Pancreas (tissue), 10 donors: Measurements from ENCODE around the gene FGD3. TPM values are rescaled to one million over a fixed set of nuclear protein-coding genes. Genes with fewer than 3 reads are reported as not detected.

ENCODE experiments used
- ATAC-seq, 4 donors: fragments of 200-7000 bp; cut with Tn5 transposase; one replicate each; pipeline versions ENCODE4 v1.8.0 to v1.9.1; 2020; ENCODE audit warnings: mild to moderate bottlenecking in 4 of 4, moderate library complexity in 4 of 4
- DNase-seq, 6 donors: peaks; one replicate each; pipeline ENCODE4 v3.0.0-alpha.2; 2020
- FAIRE-seq: peaks from 2 replicates; lab custom pipeline; 2012; peaks lifted over from hg19 to GRCh38; lab: Jason Lieb, UNC
- H3K27ac ChIP-seq, 4 donors: fragments of 200-600 bp; sonication (generic); 1 replicate in 3 of 4; 2 replicates in 1 of 4; pipeline versions ENCODE4 v1.5.0 to v1.8.0; 2020
- H3K27me3 ChIP-seq, 4 donors: fragments of 200-600 bp; one replicate each; pipeline ENCODE4 v1.8.0; 2021
- H3K36me3 ChIP-seq, 3 donors: fragments of 200-600 bp; sonication (generic) in 1 of 3; one replicate each; pipeline versions ENCODE4 v1.5.0 to v1.8.0; 2020 to 2021
- H3K4me1 ChIP-seq, 3 donors: fragments of 200-600 bp; one replicate each; pipeline ENCODE4 v1.8.0; 2021
- H3K4me3 ChIP-seq, 4 donors: fragments of 200-600 bp; sonication (generic) in 2 of 4; one replicate each; pipeline versions ENCODE4 v1.5.0 to v1.8.0; 2020 to 2021
- H3K9me3 ChIP-seq, 4 donors: fragments of 200-600 bp; one replicate each; pipeline ENCODE4 v1.8.0; 2021
- WGBS, 2 donors: extraction: QIAGEN DNeasy Blood & Tissue Kit; methylation state at CpG; one replicate each; pipeline ENCODE4 v1.1.7; 2013; 5-methylcytosine and 5-hydroxymethylcytosine counted together
- intact Hi-C, 3 donors: fragments of 100-400 bp; cut with DNase I; formaldehyde crosslinking; loops; one replicate each; pipeline versions ENCODE4 v1.11.1 to v1.14.2; 2022
- polyA plus RNA-seq, 2 donors: library from polyadenylated mRNA; stranded (reverse); fragments of 200-250 nt; gene quantifications; one replicate each; pipeline ENCODE4 v1.2.3, GENCODE V29; 2013
- total RNA-seq, 6 donors: library from RNA; stranded (reverse); fragmentation: NEBNext Ultra II Directional in 4 of 6; extraction: Animal tissue kit (Norgen Biotek cat#: 25700) in 4 of 6; gene quantifications; one replicate each; pipeline versions ENCODE4 v1.2.1 to v1.2.4, GENCODE V29; 2021 to 2023
- TF ChIP-seq, protein P1 (sequence below), 4 donors: fragments of 200-600 bp; sonication (generic) in 3 of 4; IDR thresholded peaks; one replicate each; pipeline versions ENCODE4 v1.5.0 to v1.8.0; 2021; ENCODE audit warnings: antibody characterized with exemption in 4 of 4
- donor health status: healthy with polysubstance abuse.
- donor health status: DM: no; HTN: no; CAD: no; lungs with moderate emphysema.
- donor health status: DM: no; HTN: no; CAD: no.
- donor health status: control.
- donor health status: control.
- donor health status: Bipolar disorder and iron deficiency.
- donor health status: DM: yes; HTN: yes; CAD: no.
- donor health status: DM: no; HTN: no; CAD: no.
- donor health status: DM: no; HTN: no; CAD: no.
- donor health status: DM: yes; HTN: yes; CAD: no.

Gene FGD3
- total and polyA plus RNA-seq, 8 donors: 5.0 to 27.7 (median 7.8) TPM

DNA sequence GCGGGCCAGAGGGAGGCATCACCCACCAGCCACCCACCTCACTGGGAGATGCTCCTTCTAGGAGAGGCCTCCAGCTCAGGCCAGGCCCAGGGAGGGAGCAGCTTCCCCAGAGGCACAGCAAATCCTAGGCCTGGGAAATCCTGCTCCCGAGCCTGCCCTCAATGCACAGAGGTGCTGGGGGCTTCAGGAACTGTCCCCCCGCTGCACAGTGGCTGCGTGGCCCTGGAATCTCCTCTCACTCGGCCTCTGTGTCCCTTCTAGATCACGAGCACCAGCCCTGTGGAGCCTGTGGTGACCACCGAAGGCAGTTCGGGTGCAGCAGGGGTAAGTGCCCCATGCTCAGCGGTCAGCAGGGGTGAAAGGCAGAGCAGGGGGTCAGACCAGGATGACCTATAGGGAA is 74.7 kb downstream of the FGD3 start:
- DNase-seq (peak in 1 of 6 donors; percentile 44), FAIRE-seq (no peak), ATAC-seq (no peak)
- no peaks in the 10 kb centered on the region for H3K9me3 ChIP-seq
- no peaks in the 10 kb centered on the region for H3K36me3 ChIP-seq
- WGBS, 2 donors: 76 to 81% methylated on average over 9 of the region's 9 CpGs
- no peaks in the 10 kb centered on the region for H3K4me1 ChIP-seq
- H3K27me3 ChIP-seq: no peaks in the 10 kb centered on the region
- TF ChIP-seq, protein P1, sequence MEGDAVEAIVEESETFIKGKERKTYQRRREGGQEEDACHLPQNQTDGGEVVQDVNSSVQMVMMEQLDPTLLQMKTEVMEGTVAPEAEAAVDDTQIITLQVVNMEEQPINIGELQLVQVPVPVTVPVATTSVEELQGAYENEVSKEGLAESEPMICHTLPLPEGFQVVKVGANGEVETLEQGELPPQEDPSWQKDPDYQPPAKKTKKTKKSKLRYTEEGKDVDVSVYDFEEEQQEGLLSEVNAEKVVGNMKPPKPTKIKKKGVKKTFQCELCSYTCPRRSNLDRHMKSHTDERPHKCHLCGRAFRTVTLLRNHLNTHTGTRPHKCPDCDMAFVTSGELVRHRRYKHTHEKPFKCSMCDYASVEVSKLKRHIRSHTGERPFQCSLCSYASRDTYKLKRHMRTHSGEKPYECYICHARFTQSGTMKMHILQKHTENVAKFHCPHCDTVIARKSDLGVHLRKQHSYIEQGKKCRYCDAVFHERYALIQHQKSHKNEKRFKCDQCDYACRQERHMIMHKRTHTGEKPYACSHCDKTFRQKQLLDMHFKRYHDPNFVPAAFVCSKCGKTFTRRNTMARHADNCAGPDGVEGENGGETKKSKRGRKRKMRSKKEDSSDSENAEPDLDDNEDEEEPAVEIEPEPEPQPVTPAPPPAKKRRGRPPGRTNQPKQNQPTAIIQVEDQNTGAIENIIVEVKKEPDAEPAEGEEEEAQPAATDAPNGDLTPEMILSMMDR (IDR thresholded peaks at IDR 0.05): no peak
- H3K27ac ChIP-seq: no peak overlapping the region
- intact Hi-C loops: no loop called here
- no peak overlapping the region for H3K4me3 ChIP-seq

DNA sequence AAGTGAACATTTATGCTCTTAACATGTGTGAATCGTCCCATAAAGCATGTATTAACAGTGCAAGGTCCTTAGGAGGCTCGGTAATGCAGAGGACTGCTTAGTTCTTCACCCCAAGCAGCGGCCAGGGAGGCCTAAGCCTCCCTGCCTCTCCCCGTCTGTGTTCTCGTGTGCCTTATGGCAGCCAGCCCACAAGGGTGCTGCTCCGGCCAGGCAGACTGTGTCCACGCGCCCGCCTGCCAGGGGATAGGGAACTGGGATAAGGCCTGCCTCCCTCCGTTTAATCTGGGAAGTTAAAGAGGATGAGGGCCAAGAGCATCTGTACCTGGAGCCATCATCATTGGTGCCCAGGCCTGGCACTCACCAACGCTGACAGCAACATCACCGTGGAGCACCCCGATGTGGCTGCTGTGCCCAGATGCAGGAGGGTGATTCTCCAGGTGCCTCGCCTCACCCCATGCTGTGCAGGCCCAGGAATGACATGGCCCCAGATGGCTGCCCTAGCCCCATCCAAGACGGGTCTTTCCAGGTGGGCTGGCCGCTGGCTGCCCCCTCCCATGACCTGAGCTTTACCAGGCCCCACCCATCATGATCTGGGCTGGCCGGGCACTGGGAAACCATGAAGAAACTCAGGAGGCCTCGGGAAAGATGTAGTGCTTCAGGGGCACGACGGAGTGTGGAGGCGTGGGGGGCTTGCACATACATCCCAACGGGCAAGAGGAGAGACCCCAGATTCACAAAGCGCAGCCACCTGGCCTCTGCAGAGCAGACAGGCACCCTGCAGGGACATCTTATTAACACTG is 75.6 kb downstream of the FGD3 start:
- H3K4me1 ChIP-seq: no peaks in the 10 kb centered on the region
- TF ChIP-seq, protein P1 (IDR thresholded peaks at IDR 0.05): no peak
- H3K4me3 ChIP-seq: no peak overlapping the region
- ATAC-seq (no peak), FAIRE-seq (no peak), DNase-seq (peak in 1 of 6 donors; percentile 42)
- no peaks in the 10 kb centered on the region for H3K27me3 ChIP-seq
- intact Hi-C loops: no loop called here
- WGBS, 2 donors: 80 to 85% methylated on average over 23 of the region's 23 CpGs
- no peaks in the 10 kb centered on the region for H3K36me3 ChIP-seq
- H3K9me3 ChIP-seq: no peaks in the 10 kb centered on the region
- H3K27ac ChIP-seq: no peak overlapping the region

DNA sequence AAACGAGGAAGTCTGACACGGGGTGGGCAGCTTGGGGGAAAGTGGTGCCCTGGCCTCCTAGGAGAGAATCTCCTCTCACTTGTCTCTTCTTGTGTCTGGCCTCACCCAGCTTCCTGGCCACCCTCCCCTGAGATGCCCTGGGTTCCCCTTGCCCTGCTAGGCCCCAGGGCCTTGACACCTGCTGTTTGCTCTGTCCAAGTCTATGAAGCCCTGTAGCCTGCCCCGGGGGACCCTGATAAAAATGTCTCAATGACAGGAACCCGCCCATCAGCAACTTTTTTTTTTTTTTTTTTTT is 76.1 kb downstream of the FGD3 start:
- Histone ChIP-seq H3K9me3 (no peaks in the 10 kb centered on the region), H3K4me1 (no peaks in the 10 kb centered on the region), H3K4me3 (no peak overlapping the region), H3K27me3 (no peaks in the 10 kb centered on the region), H3K36me3 (no peaks in the 10 kb centered on the region), H3K27ac (no peak overlapping the region)
- DNase-seq (peak in 1 of 6 donors; percentile 36), FAIRE-seq (no peak), ATAC-seq (no peak)
- TF ChIP-seq, protein P1 (IDR thresholded peaks at IDR 0.05): no peak
- 64 to 89% methylated on average over 3 to 4 of the region's 4 CpGs for WGBS, 2 donors
- intact Hi-C loops: no loop called here

DNA sequence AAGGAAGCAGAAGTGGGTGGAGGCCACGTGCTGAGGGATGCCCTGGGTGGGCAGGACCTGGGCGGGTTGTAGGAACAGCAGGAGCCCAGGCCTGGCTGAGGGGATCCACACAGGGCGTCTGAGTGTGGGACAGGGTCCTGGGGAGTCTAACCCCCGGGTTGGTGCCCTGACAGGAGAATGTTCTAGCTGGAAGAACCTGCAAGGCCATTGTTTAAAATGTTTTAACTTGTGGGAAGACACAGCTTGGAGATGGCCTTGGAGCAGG is 77.3 kb downstream of the FGD3 start:
- no peak overlapping the region for H3K27ac ChIP-seq
- H3K27me3 ChIP-seq: no peaks in the 10 kb centered on the region
- no peaks in the 10 kb centered on the region for H3K9me3 ChIP-seq
- WGBS, 2 donors: 63 to 70% methylated on average over 4 of the region's 4 CpGs
- H3K36me3 ChIP-seq: no peaks in the 10 kb centered on the region
- DNase-seq (peak in 1 of 6 donors; percentile 45), FAIRE-seq (no peak), ATAC-seq (no peak)
- intact Hi-C loops: no loop called here
- TF ChIP-seq, protein P1 (IDR thresholded peaks at IDR 0.05): no peak
- H3K4me3 ChIP-seq: no peak overlapping the region
- H3K4me1 ChIP-seq: no peaks in the 10 kb centered on the region

DNA sequence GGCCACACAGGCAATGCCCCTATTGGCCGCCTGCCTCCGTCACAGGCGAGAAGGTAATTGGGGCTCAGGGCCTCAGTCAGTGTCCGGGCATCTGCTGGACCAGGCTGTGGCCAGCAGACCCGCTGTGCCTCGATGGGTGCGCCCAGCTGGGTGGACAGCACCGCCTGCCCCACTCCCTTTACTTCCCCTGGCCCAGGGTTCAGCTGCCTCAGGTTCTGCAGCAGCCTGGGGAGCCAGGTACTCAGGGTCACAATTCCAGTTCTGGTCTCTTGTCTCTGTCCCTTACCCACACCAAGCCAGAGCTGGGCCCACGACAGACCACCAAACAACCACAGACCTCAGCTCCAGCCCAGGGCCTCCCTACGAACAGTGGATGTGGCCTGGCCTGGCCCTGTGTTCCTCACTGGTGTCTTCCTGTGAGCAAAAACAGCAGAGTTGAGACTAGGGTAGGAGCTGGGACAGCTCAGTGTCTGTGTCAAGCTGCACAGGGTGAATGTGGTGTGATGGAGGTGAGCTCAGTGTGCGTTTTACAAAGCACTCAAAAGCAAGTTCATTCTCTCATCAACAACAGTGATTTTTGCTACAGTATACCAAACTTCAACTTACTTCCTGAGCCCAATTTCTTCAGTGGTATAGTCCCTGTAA is 77.8 kb downstream of the FGD3 start:
- Histone ChIP-seq H3K4me1 (no peaks in the 10 kb centered on the region), H3K9me3 (no peaks in the 10 kb centered on the region), H3K36me3 (no peaks in the 10 kb centered on the region), H3K27ac (no peak overlapping the region), H3K27me3 (no peaks in the 10 kb centered on the region), H3K4me3 (no peak overlapping the region)
- TF ChIP-seq, protein P1 (IDR thresholded peaks at IDR 0.05): no peak
- 79 to 88% methylated on average over 11 of the region's 11 CpGs for WGBS, 2 donors
- intact Hi-C loops: no loop called here
- ATAC-seq: no peak
- FAIRE-seq: no peak
- DNase-seq: peak in 1 of 6 donors; percentile 35
